DOHH2 (cell line): ENCODE measurements around the gene DCST1.

Source experiments
- EZH2phosphoT487 ChIP-seq: fragments of 200-600 bp; sonication (generic); IDR thresholded peaks from 2 replicates; pipeline ENCODE4 v1.6.1; 2017; ENCODE audit warnings: borderline replicate concordance, mild to moderate bottlenecking, antibody characterized with exemption, low read length, moderate library complexity, mixed read lengths
- TF ChIP-seq, protein P1 (sequence below): fragments of 200-600 bp; sonication (generic); IDR thresholded peaks from one replicate; pipeline ENCODE4 v1.5.1; 2014; ENCODE audit warnings: antibody characterized with exemption, mild to moderate bottlenecking, low read depth, low read length; ENCODE audit not compliant: poor library complexity, severe bottlenecking

DNA sequence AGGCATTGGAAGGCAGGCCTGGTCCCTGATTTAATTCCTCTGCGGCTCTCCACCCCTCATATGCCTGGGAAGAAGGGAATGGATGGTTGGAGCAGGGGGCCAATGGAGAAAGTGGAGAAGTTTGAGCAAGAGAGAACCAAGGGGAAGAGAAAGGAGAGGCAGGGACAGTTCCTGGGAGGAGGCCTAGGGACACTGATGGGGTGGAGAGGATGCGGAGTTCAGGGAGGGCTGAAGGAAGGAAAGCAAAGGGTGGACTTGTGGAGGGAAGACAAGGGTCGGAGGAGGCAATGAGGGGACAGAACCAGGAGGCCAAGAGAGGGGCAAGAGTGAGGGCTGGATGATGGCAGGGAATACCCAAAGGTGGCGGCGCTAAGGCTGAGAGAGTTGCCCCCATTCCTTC is 23.9 kb upstream of the DCST1 start:
- TF ChIP-seq, protein P1, sequence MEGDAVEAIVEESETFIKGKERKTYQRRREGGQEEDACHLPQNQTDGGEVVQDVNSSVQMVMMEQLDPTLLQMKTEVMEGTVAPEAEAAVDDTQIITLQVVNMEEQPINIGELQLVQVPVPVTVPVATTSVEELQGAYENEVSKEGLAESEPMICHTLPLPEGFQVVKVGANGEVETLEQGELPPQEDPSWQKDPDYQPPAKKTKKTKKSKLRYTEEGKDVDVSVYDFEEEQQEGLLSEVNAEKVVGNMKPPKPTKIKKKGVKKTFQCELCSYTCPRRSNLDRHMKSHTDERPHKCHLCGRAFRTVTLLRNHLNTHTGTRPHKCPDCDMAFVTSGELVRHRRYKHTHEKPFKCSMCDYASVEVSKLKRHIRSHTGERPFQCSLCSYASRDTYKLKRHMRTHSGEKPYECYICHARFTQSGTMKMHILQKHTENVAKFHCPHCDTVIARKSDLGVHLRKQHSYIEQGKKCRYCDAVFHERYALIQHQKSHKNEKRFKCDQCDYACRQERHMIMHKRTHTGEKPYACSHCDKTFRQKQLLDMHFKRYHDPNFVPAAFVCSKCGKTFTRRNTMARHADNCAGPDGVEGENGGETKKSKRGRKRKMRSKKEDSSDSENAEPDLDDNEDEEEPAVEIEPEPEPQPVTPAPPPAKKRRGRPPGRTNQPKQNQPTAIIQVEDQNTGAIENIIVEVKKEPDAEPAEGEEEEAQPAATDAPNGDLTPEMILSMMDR = no peak
- no peak for TF ChIP-seq EZH2phosphoT487
